ENCODE data around the gene ASS1. TPM values are rescaled to one million over a fixed set of nuclear protein-coding genes. Genes with fewer than 3 reads are reported as not detected.
"Not testable (repeated sequence)": the region's sequence is repeated elsewhere in the genome, so short reads cannot be mapped to it uniquely, and the experiment has no call there.

The ASS1 gene
- polyA plus RNA-seq, 1 experiment, result 99.5 TPM

DNA sequence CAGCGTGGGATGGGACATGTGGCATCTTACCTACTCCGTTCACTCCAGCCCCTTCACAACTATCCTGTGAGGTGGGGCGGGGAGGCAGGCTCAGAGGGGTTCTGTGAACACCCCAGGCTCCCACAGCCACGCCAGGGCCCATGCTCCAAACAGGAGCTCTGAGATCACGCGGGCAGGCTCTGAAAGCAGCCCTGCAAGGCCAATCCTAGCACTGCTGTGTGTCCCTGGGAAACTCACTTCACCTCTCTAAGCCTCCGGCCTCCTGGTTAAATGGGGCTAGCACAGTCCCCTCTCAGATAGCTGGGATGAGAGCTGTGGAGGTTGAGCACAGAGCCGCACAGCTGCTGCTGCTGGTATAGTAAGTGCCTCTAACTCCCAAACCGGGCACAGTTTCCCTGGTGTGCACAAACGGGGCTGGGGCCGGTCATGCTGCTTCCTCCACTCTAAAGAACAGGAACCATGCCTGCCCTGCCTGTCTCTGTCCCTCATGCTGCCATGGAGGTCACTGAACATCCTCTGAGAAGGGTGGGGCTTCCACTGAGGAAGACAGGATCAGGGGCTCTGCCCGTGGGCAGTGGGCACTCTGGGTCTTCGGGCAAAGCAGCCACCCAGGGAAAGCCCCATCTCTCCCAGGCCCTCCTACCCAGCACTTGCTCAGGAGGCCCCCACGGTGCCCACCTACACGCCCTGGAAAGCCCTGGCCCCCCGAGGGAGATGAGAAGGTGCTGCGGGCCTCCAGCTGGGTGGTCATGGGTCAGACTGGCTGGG is 13.0 kb upstream of the ASS1 start:
- Histone ChIP-seq H3K27ac (ENCODE audit: low read depth, low read length) (no peak overlapping the region), H3K27me3 (ENCODE audit: control insufficient read depth, insufficient read depth, low read length) (peaks cover 19% of the 10 kb centered on the region), H3K9me3 (ENCODE audit: control insufficient read depth, insufficient read depth, low read length) (peaks cover 16% of the 10 kb centered on the region), H3K4me3 (ENCODE audit: low read depth, low read length) (no peak overlapping the region)
- CTCF ChIA-PET, result no interaction called here
- POLR2A ChIA-PET, result no interaction called here
- no peak for DNase-seq (ENCODE audit: low read depth, low spot score)
- TF ChIP-seq, protein P1, sequence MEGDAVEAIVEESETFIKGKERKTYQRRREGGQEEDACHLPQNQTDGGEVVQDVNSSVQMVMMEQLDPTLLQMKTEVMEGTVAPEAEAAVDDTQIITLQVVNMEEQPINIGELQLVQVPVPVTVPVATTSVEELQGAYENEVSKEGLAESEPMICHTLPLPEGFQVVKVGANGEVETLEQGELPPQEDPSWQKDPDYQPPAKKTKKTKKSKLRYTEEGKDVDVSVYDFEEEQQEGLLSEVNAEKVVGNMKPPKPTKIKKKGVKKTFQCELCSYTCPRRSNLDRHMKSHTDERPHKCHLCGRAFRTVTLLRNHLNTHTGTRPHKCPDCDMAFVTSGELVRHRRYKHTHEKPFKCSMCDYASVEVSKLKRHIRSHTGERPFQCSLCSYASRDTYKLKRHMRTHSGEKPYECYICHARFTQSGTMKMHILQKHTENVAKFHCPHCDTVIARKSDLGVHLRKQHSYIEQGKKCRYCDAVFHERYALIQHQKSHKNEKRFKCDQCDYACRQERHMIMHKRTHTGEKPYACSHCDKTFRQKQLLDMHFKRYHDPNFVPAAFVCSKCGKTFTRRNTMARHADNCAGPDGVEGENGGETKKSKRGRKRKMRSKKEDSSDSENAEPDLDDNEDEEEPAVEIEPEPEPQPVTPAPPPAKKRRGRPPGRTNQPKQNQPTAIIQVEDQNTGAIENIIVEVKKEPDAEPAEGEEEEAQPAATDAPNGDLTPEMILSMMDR (IDR thresholded peaks at IDR 0.05; ENCODE audit: low read depth, low read length), result no peak

DNA sequence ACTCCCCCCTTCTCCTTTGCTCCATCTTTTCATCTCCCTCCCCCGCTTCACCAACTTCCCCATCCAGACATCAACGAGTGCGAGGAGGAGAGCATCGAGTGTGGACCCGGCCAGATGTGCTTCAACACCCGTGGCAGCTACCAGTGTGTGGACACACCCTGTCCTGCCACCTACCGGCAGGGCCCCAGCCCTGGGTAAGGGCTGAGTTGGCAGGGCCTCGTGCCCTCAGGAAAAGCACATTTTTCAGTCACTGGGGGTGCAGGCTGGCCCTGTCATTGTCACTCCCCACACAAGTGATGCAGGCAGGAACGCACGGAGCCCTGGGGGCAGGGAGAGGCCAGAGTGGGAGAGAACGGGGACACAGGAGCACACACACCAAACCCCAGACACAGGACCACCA is 12.4 kb upstream of the ASS1 start:
- ChIA-PET POLR2A (no interaction called here), CTCF (no interaction called here)
- no peak overlapping the region for H3K27ac ChIP-seq (ENCODE audit: low read depth, low read length)
- peaks cover 16% of the 10 kb centered on the region for H3K9me3 ChIP-seq (ENCODE audit: control insufficient read depth, insufficient read depth, low read length)
- H3K27me3 ChIP-seq (ENCODE audit: control insufficient read depth, insufficient read depth, low read length), result peaks cover 19% of the 10 kb centered on the region
- TF ChIP-seq, protein P1 (IDR thresholded peaks at IDR 0.05; ENCODE audit: low read depth, low read length), result no peak
- H3K4me3 ChIP-seq (ENCODE audit: low read depth, low read length), result no peak overlapping the region
- no peak for DNase-seq (ENCODE audit: low read depth, low spot score)

GRCh38 chr9:130432796-130433167 is 12.0 kb upstream of the ASS1 start:
- ChIA-PET POLR2A (no interaction called here), CTCF (interaction anchor here (1.2 kb wide), 1 partner anchor 10 kb away, joined by 4 read pairs; no protein-coding TSS in a partner anchor)
- Histone ChIP-seq H3K27me3 (ENCODE audit: control insufficient read depth, insufficient read depth, low read length) (peaks cover 19% of the 10 kb centered on the region), H3K27ac (ENCODE audit: low read depth, low read length) (no peak overlapping the region), H3K4me3 (ENCODE audit: low read depth, low read length) (0 out of 2 replicates have a peak overlapping the region, but pooled peaks have one; percentile 18), H3K9me3 (ENCODE audit: control insufficient read depth, insufficient read depth, low read length) (peaks cover 16% of the 10 kb centered on the region)
- TF ChIP-seq, protein P1 (IDR thresholded peaks at IDR 0.05; ENCODE audit: low read depth, low read length), result no peak
- DNase-seq (ENCODE audit: low read depth, low spot score), result no peak

- TF ChIP-seq, protein P1 (IDR thresholded peaks at IDR 0.05; ENCODE audit: low read depth, low read length), result peak; percentile 48
- CTCF ChIA-PET, result interaction anchor here (0.5 to 1.2 kb wide), 2 partner anchors 10 to 143 kb away, joined by 3 to 4 read pairs; no protein-coding TSS in a partner anchor
- Histone ChIP-seq H3K9me3 (ENCODE audit: control insufficient read depth, insufficient read depth, low read length) (peaks cover 16% of the 10 kb centered on the region), H3K4me3 (ENCODE audit: low read depth, low read length) (peak overlapping the region; percentile 43), H3K27ac (ENCODE audit: low read depth, low read length) (no peak overlapping the region), H3K27me3 (ENCODE audit: control insufficient read depth, insufficient read depth, low read length) (peaks cover 17% of the 10 kb centered on the region)
- POLR2A ChIA-PET, result no interaction called here
- no peak for DNase-seq (ENCODE audit: low read depth, low spot score)
Measured at GRCh38 chr9:130433168-130433946, 11.4 kb upstream of the ASS1 start.

DNA sequence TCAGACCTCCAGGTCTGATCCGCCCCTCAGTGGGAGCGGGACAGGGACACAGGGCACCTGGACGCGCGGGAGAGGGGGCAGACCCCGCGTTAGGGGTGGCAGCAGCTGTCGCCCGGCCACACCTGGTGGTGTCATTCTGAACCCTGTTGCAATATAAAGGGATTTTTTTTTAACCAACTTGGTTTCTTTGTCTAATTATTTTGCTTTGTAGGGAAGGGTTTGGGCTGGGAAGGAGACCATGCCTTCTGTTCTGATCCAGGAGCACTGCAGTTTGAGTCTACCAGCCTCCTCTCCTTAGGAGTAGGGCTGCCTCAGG is 10.9 kb upstream of the ASS1 start:
- POLR2A ChIA-PET, result no interaction called here
- no peak for DNase-seq (ENCODE audit: low read depth, low spot score)
- Histone ChIP-seq H3K9me3 (ENCODE audit: control insufficient read depth, insufficient read depth, low read length) (peaks cover 16% of the 10 kb centered on the region), H3K27ac (ENCODE audit: low read depth, low read length) (no peak overlapping the region), H3K27me3 (ENCODE audit: control insufficient read depth, insufficient read depth, low read length) (peaks cover 17% of the 10 kb centered on the region), H3K4me3 (ENCODE audit: low read depth, low read length) (no peak overlapping the region)
- CTCF ChIA-PET, result interaction anchor here (0.5 to 1.2 kb wide), 2 partner anchors 11 to 143 kb away, joined by 3 to 4 read pairs; no protein-coding TSS in a partner anchor
- TF ChIP-seq, protein P1 (IDR thresholded peaks at IDR 0.05; ENCODE audit: low read depth, low read length), result no peak

DNA sequence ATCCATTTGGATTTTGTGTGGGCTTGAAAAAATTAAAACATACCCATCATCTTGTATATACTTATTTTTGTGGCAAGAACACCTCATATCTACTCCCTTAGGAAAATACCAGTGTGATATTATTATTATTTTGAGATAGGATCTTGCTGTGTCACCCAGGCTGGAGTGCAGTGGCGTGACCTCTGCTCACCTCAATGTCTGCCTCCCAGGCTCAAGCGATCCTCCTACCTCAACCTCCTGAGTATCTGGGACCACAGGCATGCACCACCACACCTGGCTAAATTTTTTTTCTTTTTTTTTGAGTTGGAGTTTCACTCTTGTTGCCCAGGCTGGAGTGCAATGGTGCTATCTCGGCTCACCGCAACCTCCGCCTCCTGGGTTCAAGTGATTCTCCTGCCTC is 10.1 kb upstream of the ASS1 start:
- Histone ChIP-seq H3K27me3 (ENCODE audit: control insufficient read depth, insufficient read depth, low read length) (peaks cover 17% of the 10 kb centered on the region), H3K9me3 (ENCODE audit: control insufficient read depth, insufficient read depth, low read length) (peaks cover 16% of the 10 kb centered on the region)
- H3K27ac ChIP-seq (ENCODE audit: low read depth, low read length); DNase-seq (ENCODE audit: low read depth, low spot score); CTCF ChIA-PET; POLR2A ChIA-PET; H3K4me3 ChIP-seq (ENCODE audit: low read depth, low read length): not testable (repeated sequence)
